Endothelial cell of umbilical vein (primary cell): ENCODE results near the gene FADS2. TPM values are rescaled to one million over a fixed set of nuclear protein-coding genes. Genes with fewer than 3 reads are reported as not detected.

Source experiments
- BruUV-seq: library from RNA; stranded (reverse); fragments of 400-500 nt; replicated peaks from 2 replicates; lab custom pipeline; 2021; lab: Mats Ljungman, UMichigan
- CTCF ChIA-PET: fragments of 300-600, 350-600 bp; sonication (Branson Sonifier 250); formaldehyde crosslinking; loops from one replicate; lab custom pipeline; 2021; ENCODE audit warnings: antibody characterized with exemption, inconsistent platforms; lab: Charles Lee
- POLR2A ChIA-PET: fragments of 300-600, 350-600 bp; sonication (Branson Sonifier 250); formaldehyde crosslinking; loops from one replicate; lab custom pipeline; 2021; ENCODE audit warnings: antibody characterized with exemption, inconsistent platforms; lab: Charles Lee
- DNase-seq: peaks from one replicate; pipeline ENCODE4 v3.0.0-alpha.2; 2011; ENCODE audit warnings: low read depth, low spot score
- FAIRE-seq: peaks from 2 replicates; lab custom pipeline; 2011; peaks lifted over from hg19 to GRCh38; lab: Jason Lieb, UNC
- H2AFZ ChIP-seq: 2 replicates; pipeline ENCODE4 v1.6.0; 2012; ENCODE audit warnings: low read depth, low read length, control low read depth, inconsistent platforms
- H3K27ac ChIP-seq: 2 replicates; pipeline ENCODE4 v1.5.1; 2011; ENCODE audit warnings: low read depth, mild to moderate bottlenecking, control low read depth, low read length, moderate library complexity; ENCODE audit not compliant: insufficient read depth
- H3K27me3 ChIP-seq, 2 experiments: 2 replicates each; pipeline versions ENCODE4 v1.6.0 to v1.6.1; 2011; ENCODE audit warnings: low read length in 2 of 2, mixed read lengths in 1 of 2; ENCODE audit not compliant: control insufficient read depth in 2 of 2, insufficient read depth in 2 of 2
- H3K36me3 ChIP-seq, 2 experiments: 2 replicates in 1 of 2; 3 replicates in 1 of 2; pipeline ENCODE4 v1.5.1; 2011; ENCODE audit warnings: low read length in 2 of 2, mild to moderate bottlenecking in 1 of 2, moderate library complexity in 1 of 2; ENCODE audit not compliant: control insufficient read depth in 2 of 2, insufficient read depth in 2 of 2; ENCODE audit errors: extremely low read depth in 1 of 2
- H3K4me1 ChIP-seq: 3 replicates; pipeline ENCODE4 v1.5.1; 2011; ENCODE audit warnings: mild to moderate bottlenecking, low read length; ENCODE audit not compliant: control insufficient read depth, insufficient read depth; ENCODE audit errors: extremely low read depth
- H3K4me2 ChIP-seq: 2 replicates; pipeline ENCODE4 v1.6.1; 2011; ENCODE audit warnings: low read length, control low read depth, mixed read lengths; ENCODE audit not compliant: insufficient read depth
- H3K4me3 ChIP-seq, 3 experiments: fragments of 200-600 bp in 1 of 3; sonication (generic), shearing (Covaris generic) in 1 of 3; replicated peaks in 1 of 3; 2 replicates each; pipeline ENCODE4 v1.5.1; 2011 to 2016; ENCODE audit warnings: control low read depth in 3 of 3, low read length in 3 of 3, mild to moderate bottlenecking in 2 of 3, inconsistent platforms in 1 of 3, low read depth in 1 of 3, moderate library complexity in 1 of 3; ENCODE audit not compliant: insufficient read depth in 1 of 3
- H3K79me2 ChIP-seq: 2 replicates; pipeline ENCODE4 v1.6.0; 2012; ENCODE audit warnings: low read length, inconsistent platforms; ENCODE audit not compliant: control insufficient read depth, insufficient read depth
- H3K9ac ChIP-seq: replicated peaks from 2 replicates; pipeline ENCODE3; 2011; ENCODE audit warnings: low read length, control low read depth; ENCODE audit not compliant: insufficient read depth; ENCODE audit errors: extremely low read depth
- H3K9me1 ChIP-seq: replicated peaks from 3 replicates; pipeline ENCODE4 v1.6.0; 2011; ENCODE audit warnings: mild to moderate bottlenecking, low read length; ENCODE audit not compliant: control insufficient read depth, insufficient read depth; ENCODE audit errors: extremely low read depth
- H3K9me3 ChIP-seq: replicated peaks from 2 replicates; pipeline ENCODE4 v1.5.1; 2012; ENCODE audit warnings: low read length, inconsistent platforms; ENCODE audit not compliant: control insufficient read depth, insufficient read depth
- H4K20me1 ChIP-seq: replicated peaks from 2 replicates; pipeline ENCODE3; 2011; ENCODE audit warnings: mild to moderate bottlenecking, low read length; ENCODE audit not compliant: control insufficient read depth, insufficient read depth; ENCODE audit errors: extremely low read depth
- EZH2 ChIP-seq: IDR thresholded peaks from 2 replicates; pipeline ENCODE4 v1.6.1; 2012; ENCODE audit warnings: borderline replicate concordance, low read depth, mild to moderate bottlenecking, moderate library complexity, low read length, inconsistent platforms; ENCODE audit not compliant: severe bottlenecking
- FOS ChIP-seq: IDR thresholded peaks from 2 replicates; pipeline ENCODE4 v1.6.1; 2011; ENCODE audit warnings: mild to moderate bottlenecking, low read length, moderate library complexity, borderline replicate concordance; ENCODE audit not compliant: insufficient read depth
- GATA2 ChIP-seq: IDR thresholded peaks from 2 replicates; pipeline ENCODE4 v1.7.0; 2011; ENCODE audit warnings: low read depth, mild to moderate bottlenecking, moderate library complexity, mixed read lengths, low read length; ENCODE audit not compliant: insufficient read length, insufficient read depth
- JUN ChIP-seq: IDR thresholded peaks from 2 replicates; pipeline ENCODE4 v1.6.1; 2011; ENCODE audit warnings: borderline replicate concordance, low read depth; ENCODE audit not compliant: insufficient read length, insufficient read depth
- MYC ChIP-seq: IDR thresholded peaks from one replicate; pipeline ENCODE4 v1.6.1; 2011; ENCODE audit warnings: mild to moderate bottlenecking, low read depth, low read length
- POLR2A ChIP-seq: IDR thresholded peaks from 2 replicates; pipeline ENCODE4 v1.6.1; 2012; ENCODE audit warnings: low read depth, mild to moderate bottlenecking, control low read depth, low read length
- POLR2AphosphoS5 ChIP-seq: IDR thresholded peaks from 2 replicates; pipeline ENCODE4 v1.6.1; 2012; ENCODE audit warnings: low read depth, mild to moderate bottlenecking, control low read depth, low read length, moderate library complexity; ENCODE audit not compliant: insufficient read depth
- dilution Hi-C: fragments of 300-500 bp; cut with MboI; formaldehyde crosslinking; loops from one replicate; pipeline ENCODE4 v1.15.0; 2019; ENCODE audit warnings: low sequenced_read_pairs; ENCODE audit not compliant: extremely low pct_ligation_motif_present
- intact Hi-C: fragments of 100-400 bp; cut with micrococcal nuclease; formaldehyde crosslinking; loops from one replicate; pipeline ENCODE4 v1.10.0; 2022
- polyA plus RNA-seq, 4 experiments: library from polyadenylated mRNA; depleted of rRNA in 3 of 4; stranded (reverse) in 3 of 4; unstranded in 1 of 4; fragments of >200 nt; gene quantifications; 2 replicates each; pipeline versions ENCODE4 v1.2.1 to v1.2.3, GENCODE V29; 2011 to 2012; ENCODE audit warnings: missing spikeins in 1 of 4
- total RNA-seq: library from RNA; stranded (reverse); gene quantifications from 2 replicates; pipeline ENCODE4 v1.2.3, GENCODE V29; 2021
- TF ChIP-seq, protein P1 (sequence below): IDR thresholded peaks from 2 replicates; pipeline ENCODE4 v1.6.1; 2011; ENCODE audit not compliant: insufficient read depth, insufficient read length
- TF ChIP-seq, protein P2 (sequence below), 2 donors: IDR thresholded peaks; 1 replicate in 1 of 2; 2 replicates in 1 of 2; pipeline ENCODE4 v1.5.1; 2011; ENCODE audit warnings: low read length in 2 of 2, mild to moderate bottlenecking in 2 of 2, moderate library complexity in 2 of 2, control low read depth in 1 of 2, inconsistent platforms in 1 of 2, low read depth in 1 of 2; ENCODE audit not compliant: insufficient read depth in 1 of 2; ENCODE audit errors: extremely low read depth in 1 of 2

FADS2 gene
- total and polyA plus RNA-seq, 2 donors (not counting 3 experiments of a cell fraction or from before 2014, with no cell fraction given) = 668 to 898 TPM

DNA sequence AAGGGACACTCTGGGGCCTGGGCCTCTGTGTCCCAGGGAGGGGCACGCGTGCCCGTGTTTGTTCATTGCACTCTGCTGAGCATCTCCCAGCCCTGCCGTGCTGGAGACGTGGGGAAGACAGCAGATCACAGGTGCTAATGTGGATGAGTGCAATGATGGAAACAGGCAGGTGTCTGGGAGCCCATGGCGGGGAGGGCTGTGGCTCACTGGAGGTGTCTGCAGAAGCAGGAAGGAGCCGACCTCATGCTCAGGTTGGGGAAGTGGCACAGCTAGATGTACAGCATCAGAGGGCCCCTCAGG is 43.6 kb upstream of the FADS2 start:
- no peak overlapping the region for H3K9ac ChIP-seq
- TF ChIP-seq EZH2 = no peak
- TF ChIP-seq FOS = no peak
- no peak for TF ChIP-seq GATA2
- TF ChIP-seq, protein P1, sequence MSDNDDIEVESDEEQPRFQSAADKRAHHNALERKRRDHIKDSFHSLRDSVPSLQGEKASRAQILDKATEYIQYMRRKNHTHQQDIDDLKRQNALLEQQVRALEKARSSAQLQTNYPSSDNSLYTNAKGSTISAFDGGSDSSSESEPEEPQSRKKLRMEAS = no peak
- no peak for TF ChIP-seq POLR2A
- TF ChIP-seq POLR2AphosphoS5 = no peak
- TF ChIP-seq, protein P2, sequence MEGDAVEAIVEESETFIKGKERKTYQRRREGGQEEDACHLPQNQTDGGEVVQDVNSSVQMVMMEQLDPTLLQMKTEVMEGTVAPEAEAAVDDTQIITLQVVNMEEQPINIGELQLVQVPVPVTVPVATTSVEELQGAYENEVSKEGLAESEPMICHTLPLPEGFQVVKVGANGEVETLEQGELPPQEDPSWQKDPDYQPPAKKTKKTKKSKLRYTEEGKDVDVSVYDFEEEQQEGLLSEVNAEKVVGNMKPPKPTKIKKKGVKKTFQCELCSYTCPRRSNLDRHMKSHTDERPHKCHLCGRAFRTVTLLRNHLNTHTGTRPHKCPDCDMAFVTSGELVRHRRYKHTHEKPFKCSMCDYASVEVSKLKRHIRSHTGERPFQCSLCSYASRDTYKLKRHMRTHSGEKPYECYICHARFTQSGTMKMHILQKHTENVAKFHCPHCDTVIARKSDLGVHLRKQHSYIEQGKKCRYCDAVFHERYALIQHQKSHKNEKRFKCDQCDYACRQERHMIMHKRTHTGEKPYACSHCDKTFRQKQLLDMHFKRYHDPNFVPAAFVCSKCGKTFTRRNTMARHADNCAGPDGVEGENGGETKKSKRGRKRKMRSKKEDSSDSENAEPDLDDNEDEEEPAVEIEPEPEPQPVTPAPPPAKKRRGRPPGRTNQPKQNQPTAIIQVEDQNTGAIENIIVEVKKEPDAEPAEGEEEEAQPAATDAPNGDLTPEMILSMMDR (IDR thresholded peaks at IDR 0.05; ENCODE audit: extremely low read depth in 1 of 2, insufficient read depth in 1 of 2, low read depth in 1 of 2, low read length in 2 of 2) = no peak
- no peak for TF ChIP-seq MYC
- no peak for TF ChIP-seq JUN
- no peak overlapping the region for H3K4me2 ChIP-seq
- ChIA-PET POLR2A (no interaction called here), CTCF (interaction anchor here (1.2 to 2.1 kb wide), 2 partner anchors 35 to 37 kb away, joined by 3 to 7 read pairs; no protein-coding TSS in a partner anchor)
- BruUV-seq = no TSS peak
- H3K36me3 ChIP-seq = peaks cover 3 to 42% of the 10 kb centered on the region in 2 experiments
- H3K27ac ChIP-seq = no peak overlapping the region
- dilution Hi-C loops = no loop called here
- no peak for DNase-seq
- no peaks in the 10 kb centered on the region for H3K9me3 ChIP-seq
- FAIRE-seq = no peak
- no peaks in the 10 kb centered on the region for H4K20me1 ChIP-seq
- no peaks in the 10 kb centered on the region for H3K4me1 ChIP-seq
- intact Hi-C loops = no loop called here
- H3K79me2 ChIP-seq = no peaks in the 10 kb centered on the region
- no peaks in the 10 kb centered on the region for H3K9me1 ChIP-seq
- H3K4me3 ChIP-seq = no peak overlapping the region
- no peak overlapping the region for H2AFZ ChIP-seq
- H3K27me3 ChIP-seq = no peaks in the 10 kb centered on the region
